Astrocyte of the spinal cord (primary cell): ENCODE data around the gene TMEM200A.

Source experiments
- DNase-seq: peaks from one replicate; pipeline ENCODE4 v3.0.0; 2011; ENCODE audit warnings: low read depth, low spot score
- H3K4me3 ChIP-seq: 2 replicates; pipeline ENCODE4 v1.5.1; 2011; ENCODE audit warnings: low read depth, mild to moderate bottlenecking, low read length, moderate library complexity
- CTCF ChIP-seq: IDR thresholded peaks from 2 replicates; pipeline ENCODE4 v1.5.1; 2012; ENCODE audit warnings: low read depth, mild to moderate bottlenecking, low read length, inconsistent platforms
- in situ Hi-C: cut with HindIII; loops from 2 replicates; pipeline ENCODE4 v1.10.0; 2017; ENCODE audit warnings: low sequenced_read_pairs

The TMEM200A gene

GRCh38 chr6:130424710-130425109 lies 58.9 kb downstream of the TMEM200A start:
- no peak overlapping the region for H3K4me3 ChIP-seq
- TF ChIP-seq CTCF: no peak
- DNase-seq: no peak
- in situ Hi-C loops: no loop called here

GRCh38 chr6:130425537-130425936 lies 59.7 kb downstream of the TMEM200A start:
- no peak for TF ChIP-seq CTCF
- H3K4me3 ChIP-seq: no peak overlapping the region
- DNase-seq: no peak
- in situ Hi-C loops: no loop called here

- TF ChIP-seq CTCF: no peak
- no peak overlapping the region for H3K4me3 ChIP-seq
- in situ Hi-C loops: no loop called here
- peak; percentile 62 for DNase-seq
Observed at GRCh38 chr6:130426066-130426721, 60.4 kb downstream of the TMEM200A start.

GRCh38 chr6:130431346-130431852 lies 65.6 kb downstream of the TMEM200A start:
- no peak overlapping the region for H3K4me3 ChIP-seq
- in situ Hi-C loops: no loop called here
- no peak for TF ChIP-seq CTCF
- peak; percentile 44 for DNase-seq

- DNase-seq: no peak
- in situ Hi-C loops: no loop called here
- H3K4me3 ChIP-seq: no peak overlapping the region
- no peak for TF ChIP-seq CTCF
Observed at GRCh38 chr6:130432838-130433237, 67.0 kb downstream of the TMEM200A start.

- H3K4me3 ChIP-seq: no peak overlapping the region
- peak; percentile 77 for DNase-seq
- no peak for TF ChIP-seq CTCF
- in situ Hi-C loops: no loop called here
Observed at GRCh38 chr6:130434174-130434873, 68.5 kb downstream of the TMEM200A start.
